HepG2 (cell line): ENCODE measurements around the gene CTDNEP1. TPM values are rescaled to one million over a fixed set of nuclear protein-coding genes. Genes with fewer than 3 reads are reported as not detected.

Experiments
- GABPB1 ChIP-seq: IDR thresholded peaks from 2 replicates; pipeline ENCODE4 v1.6.1; 2016; ENCODE audit warnings: mild to moderate bottlenecking, missing genetic modification reagents, moderate library complexity, missing compliant biosample characterization
- HIVEP1 ChIP-seq: sonication (generic); formaldehyde crosslinking; IDR thresholded peaks from 2 replicates; pipeline ENCODE4 v1.4.0; 2020; ENCODE audit warnings: mild to moderate bottlenecking, missing genetic modification reagents
- KDM2A ChIP-seq: sonication (generic); formaldehyde crosslinking; IDR thresholded peaks from 2 replicates; pipeline ENCODE4 v1.4.0; 2020; ENCODE audit warnings: low read depth, missing genetic modification reagents, borderline replicate concordance
- NAIF1 ChIP-seq: sonication (generic); formaldehyde crosslinking; IDR thresholded peaks from 2 replicates; pipeline ENCODE4 v1.5.0; 2020; ENCODE audit warnings: mild to moderate bottlenecking, missing genetic modification reagents, borderline replicate concordance
- PAX8 ChIP-seq: sonication (generic); formaldehyde crosslinking; IDR thresholded peaks from 2 replicates; pipeline ENCODE4 v1.8.0; 2022; ENCODE audit warnings: mild to moderate bottlenecking, missing genetic modification reagents, borderline replicate concordance
- RXRA ChIP-seq: sonication (generic); formaldehyde crosslinking; IDR thresholded peaks from 2 replicates; pipeline ENCODE4 v1.5.1; 2020; ENCODE audit warnings: missing genetic modification reagents
- ZBTB8A ChIP-seq: sonication (generic); formaldehyde crosslinking; IDR thresholded peaks from 2 replicates; pipeline ENCODE4 v1.4.0; 2020; ENCODE audit warnings: mild to moderate bottlenecking, low read depth, missing genetic modification reagents, borderline replicate concordance
- ZNF12 ChIP-seq: sonication (generic); formaldehyde crosslinking; IDR thresholded peaks from 2 replicates; pipeline ENCODE4 v1.5.0; 2020; ENCODE audit warnings: missing genetic modification reagents
- ZNF232 ChIP-seq: sonication (generic); formaldehyde crosslinking; IDR thresholded peaks from 2 replicates; pipeline ENCODE4 v1.4.0; 2020; ENCODE audit warnings: missing genetic modification reagents, borderline replicate concordance
- ZNF33A ChIP-seq: sonication (generic); formaldehyde crosslinking; IDR thresholded peaks from 2 replicates; pipeline ENCODE4 v1.5.1; 2020; ENCODE audit warnings: missing genetic modification reagents, mild to moderate bottlenecking, moderate library complexity, borderline replicate concordance
- ZNF432 ChIP-seq: sonication (generic); formaldehyde crosslinking; IDR thresholded peaks from 2 replicates; pipeline ENCODE4 v1.5.0; 2020; ENCODE audit warnings: missing genetic modification reagents, mild to moderate bottlenecking, borderline replicate concordance
- ZNF563 ChIP-seq: sonication (generic); formaldehyde crosslinking; IDR thresholded peaks from 2 replicates; pipeline ENCODE4 v1.8.0; 2022; ENCODE audit warnings: mild to moderate bottlenecking, moderate library complexity, missing genetic modification reagents
- polyA plus RNA-seq, 8 experiments: library from polyadenylated mRNA; depleted of rRNA in 3 of 8; stranded (reverse) in 7 of 8; unstranded in 1 of 8; fragments of >200 nt; fragmentation: Illumina TruSeq in 4 of 8; extraction: Trizol in 4 of 8; gene quantifications; 2 replicates each; pipeline versions ENCODE4 v1.2.1 to v1.2.3, GENCODE V29; 2011 to 2016; ENCODE audit warnings: low read depth in 4 of 8, missing spikeins in 1 of 8, mixed read lengths in 1 of 8; ENCODE audit not compliant: insufficient read depth in 1 of 8
- total RNA-seq, 5 experiments: library from RNA; depleted of rRNA; stranded (reverse); fragments of >200 nt; fragmentation: Illumina TruSeq; extraction: Trizol; gene quantifications; 2 replicates each; pipeline ENCODE4 v1.2.3, GENCODE V29; 2016; ENCODE audit warnings: low read depth in 1 of 5
- TF ChIP-seq, protein P1 (sequence below): IDR thresholded peaks from 2 replicates; pipeline ENCODE4 v1.6.1; 2016; ENCODE audit warnings: low read depth, control low read depth
- TF ChIP-seq, protein P2 (sequence below): sonication (generic); formaldehyde crosslinking; IDR thresholded peaks from 2 replicates; pipeline ENCODE4 v1.5.1; 2020; ENCODE audit warnings: mild to moderate bottlenecking, missing genetic modification reagents, moderate library complexity
- TF ChIP-seq, protein P3 (sequence below), 2 experiments: sonication (generic) in 1 of 2; formaldehyde crosslinking in 1 of 2; IDR thresholded peaks; 2 replicates each; pipeline versions ENCODE4 v1.4.0 to v1.6.1; 2018 to 2020; ENCODE audit warnings: missing genetic modification reagents in 2 of 2, borderline replicate concordance in 1 of 2, low read depth in 1 of 2, mild to moderate bottlenecking in 1 of 2, missing biosample characterization in 1 of 2
- TF ChIP-seq, protein P4 (sequence below): IDR thresholded peaks from 2 replicates; pipeline ENCODE4 v1.6.1; 2016; ENCODE audit warnings: mild to moderate bottlenecking, missing biosample characterization, missing genetic modification reagents
- TF ChIP-seq, protein P5 (sequence below): IDR thresholded peaks from 2 replicates; pipeline ENCODE4 v1.6.1; 2012; ENCODE audit warnings: inconsistent platforms
- TF ChIP-seq, protein P6 (sequence below): sonication (generic); formaldehyde crosslinking; IDR thresholded peaks from 2 replicates; pipeline ENCODE4 v1.5.0; 2020; ENCODE audit warnings: missing genetic modification reagents, mild to moderate bottlenecking, borderline replicate concordance

Gene CTDNEP1
- total and polyA plus RNA-seq, 2 of the 13 experiments (the other 11 are each of a cell fraction or from before 2014, with no cell fraction given): 19.8 to 118 TPM

DNA sequence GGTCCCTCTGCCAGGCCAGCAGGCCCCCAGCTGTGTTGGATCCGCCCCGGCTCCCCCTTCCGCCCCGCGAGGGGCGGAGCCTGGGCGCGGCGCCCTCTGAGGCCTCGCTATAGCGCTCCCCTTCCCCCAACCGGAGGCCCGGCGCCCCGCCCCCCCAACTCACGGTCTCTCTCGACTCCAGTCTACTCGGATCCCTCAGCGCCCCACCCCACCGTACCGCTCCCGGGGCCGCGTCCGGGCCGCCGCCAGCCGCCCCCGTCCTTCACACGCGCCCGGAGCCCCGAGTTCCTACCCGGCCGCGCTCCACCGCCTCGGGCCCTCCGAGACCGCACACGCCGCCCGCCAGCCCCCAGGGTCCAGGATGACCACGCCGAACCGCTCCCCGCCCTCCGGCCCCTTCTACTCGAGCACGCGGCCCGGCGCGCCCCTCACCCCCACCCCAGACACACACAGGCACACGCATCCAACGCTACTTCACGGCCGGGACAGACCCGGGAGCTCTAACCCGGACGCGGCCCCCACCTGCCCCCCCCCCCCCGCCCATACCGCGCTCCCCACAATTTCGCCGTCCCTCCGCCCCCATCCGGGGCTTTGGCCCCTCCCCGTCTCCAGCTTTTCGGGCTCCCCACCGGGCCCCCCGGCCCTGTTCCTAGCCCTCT lies 13.6 kb downstream of the CTDNEP1 start (continued):
- no peak for TF ChIP-seq RXRA (CRISPR knock-in tag)
- no peak for TF ChIP-seq HIVEP1 (CRISPR knock-in tag)
- TF ChIP-seq, protein P1, sequence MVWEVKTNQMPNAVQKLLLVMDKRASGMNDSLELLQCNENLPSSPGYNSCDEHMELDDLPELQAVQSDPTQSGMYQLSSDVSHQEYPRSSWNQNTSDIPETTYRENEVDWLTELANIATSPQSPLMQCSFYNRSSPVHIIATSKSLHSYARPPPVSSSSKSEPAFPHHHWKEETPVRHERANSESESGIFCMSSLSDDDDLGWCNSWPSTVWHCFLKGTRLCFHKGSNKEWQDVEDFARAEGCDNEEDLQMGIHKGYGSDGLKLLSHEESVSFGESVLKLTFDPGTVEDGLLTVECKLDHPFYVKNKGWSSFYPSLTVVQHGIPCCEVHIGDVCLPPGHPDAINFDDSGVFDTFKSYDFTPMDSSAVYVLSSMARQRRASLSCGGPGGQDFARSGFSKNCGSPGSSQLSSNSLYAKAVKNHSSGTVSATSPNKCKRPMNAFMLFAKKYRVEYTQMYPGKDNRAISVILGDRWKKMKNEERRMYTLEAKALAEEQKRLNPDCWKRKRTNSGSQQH (CRISPR knock-in tag): no peak
- TF ChIP-seq NAIF1: peak; percentile 68; the same call in 1 of the 2 replicates
- peak; percentile 70; the same call in 1 of the 2 replicates for TF ChIP-seq GABPB1
- no peak for TF ChIP-seq ZNF432 (CRISPR knock-in tag)
- no peak for TF ChIP-seq PAX8 (CRISPR knock-in tag)
- TF ChIP-seq, protein P2, sequence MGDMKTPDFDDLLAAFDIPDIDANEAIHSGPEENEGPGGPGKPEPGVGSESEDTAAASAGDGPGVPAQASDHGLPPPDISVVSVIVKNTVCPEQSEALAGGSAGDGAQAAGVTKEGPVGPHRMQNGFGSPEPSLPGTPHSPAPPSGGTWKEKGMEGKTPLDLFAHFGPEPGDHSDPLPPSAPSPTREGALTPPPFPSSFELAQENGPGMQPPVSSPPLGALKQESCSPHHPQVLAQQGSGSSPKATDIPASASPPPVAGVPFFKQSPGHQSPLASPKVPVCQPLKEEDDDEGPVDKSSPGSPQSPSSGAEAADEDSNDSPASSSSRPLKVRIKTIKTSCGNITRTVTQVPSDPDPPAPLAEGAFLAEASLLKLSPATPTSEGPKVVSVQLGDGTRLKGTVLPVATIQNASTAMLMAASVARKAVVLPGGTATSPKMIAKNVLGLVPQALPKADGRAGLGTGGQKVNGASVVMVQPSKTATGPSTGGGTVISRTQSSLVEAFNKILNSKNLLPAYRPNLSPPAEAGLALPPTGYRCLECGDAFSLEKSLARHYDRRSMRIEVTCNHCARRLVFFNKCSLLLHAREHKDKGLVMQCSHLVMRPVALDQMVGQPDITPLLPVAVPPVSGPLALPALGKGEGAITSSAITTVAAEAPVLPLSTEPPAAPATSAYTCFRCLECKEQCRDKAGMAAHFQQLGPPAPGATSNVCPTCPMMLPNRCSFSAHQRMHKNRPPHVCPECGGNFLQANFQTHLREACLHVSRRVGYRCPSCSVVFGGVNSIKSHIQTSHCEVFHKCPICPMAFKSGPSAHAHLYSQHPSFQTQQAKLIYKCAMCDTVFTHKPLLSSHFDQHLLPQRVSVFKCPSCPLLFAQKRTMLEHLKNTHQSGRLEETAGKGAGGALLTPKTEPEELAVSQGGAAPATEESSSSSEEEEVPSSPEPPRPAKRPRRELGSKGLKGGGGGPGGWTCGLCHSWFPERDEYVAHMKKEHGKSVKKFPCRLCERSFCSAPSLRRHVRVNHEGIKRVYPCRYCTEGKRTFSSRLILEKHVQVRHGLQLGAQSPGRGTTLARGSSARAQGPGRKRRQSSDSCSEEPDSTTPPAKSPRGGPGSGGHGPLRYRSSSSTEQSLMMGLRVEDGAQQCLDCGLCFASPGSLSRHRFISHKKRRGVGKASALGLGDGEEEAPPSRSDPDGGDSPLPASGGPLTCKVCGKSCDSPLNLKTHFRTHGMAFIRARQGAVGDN (CRISPR knock-in tag): peak; percentile 59
- TF ChIP-seq, protein P3, sequence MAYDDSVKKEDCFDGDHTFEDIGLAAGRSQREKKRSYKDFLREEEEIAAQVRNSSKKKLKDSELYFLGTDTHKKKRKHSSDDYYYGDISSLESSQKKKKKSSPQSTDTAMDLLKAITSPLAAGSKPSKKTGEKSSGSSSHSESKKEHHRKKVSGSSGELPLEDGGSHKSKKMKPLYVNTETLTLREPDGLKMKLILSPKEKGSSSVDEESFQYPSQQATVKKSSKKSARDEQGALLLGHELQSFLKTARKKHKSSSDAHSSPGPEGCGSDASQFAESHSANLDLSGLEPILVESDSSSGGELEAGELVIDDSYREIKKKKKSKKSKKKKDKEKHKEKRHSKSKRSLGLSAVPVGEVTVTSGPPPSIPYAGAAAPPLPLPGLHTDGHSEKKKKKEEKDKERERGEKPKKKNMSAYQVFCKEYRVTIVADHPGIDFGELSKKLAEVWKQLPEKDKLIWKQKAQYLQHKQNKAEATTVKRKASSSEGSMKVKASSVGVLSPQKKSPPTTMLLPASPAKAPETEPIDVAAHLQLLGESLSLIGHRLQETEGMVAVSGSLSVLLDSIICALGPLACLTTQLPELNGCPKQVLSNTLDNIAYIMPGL (CRISPR knock-in tag; IDR thresholded peaks at IDR 0.05; ENCODE audit: borderline replicate concordance in 1 of 2, low read depth in 1 of 2): peak in 1 of 2 experiments; percentile 52; a peak in 1 of 4 replicates
- no peak for TF ChIP-seq ZNF232 (CRISPR knock-in tag)
- peak; percentile 31; the same call in 1 of the 2 replicates for TF ChIP-seq KDM2A (CRISPR knock-in tag)
- TF ChIP-seq ZBTB8A (CRISPR knock-in tag): peak; percentile 90; the same call in 1 of the 2 replicates
- TF ChIP-seq ZNF12 (CRISPR knock-in tag): no peak
- TF ChIP-seq, protein P4, sequence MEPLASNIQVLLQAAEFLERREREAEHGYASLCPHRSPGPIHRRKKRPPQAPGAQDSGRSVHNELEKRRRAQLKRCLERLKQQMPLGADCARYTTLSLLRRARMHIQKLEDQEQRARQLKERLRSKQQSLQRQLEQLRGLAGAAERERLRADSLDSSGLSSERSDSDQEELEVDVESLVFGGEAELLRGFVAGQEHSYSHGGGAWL: 0 out of 2 replicates have a peak, but pooled peaks have one; percentile 39
- TF ChIP-seq, protein P5, sequence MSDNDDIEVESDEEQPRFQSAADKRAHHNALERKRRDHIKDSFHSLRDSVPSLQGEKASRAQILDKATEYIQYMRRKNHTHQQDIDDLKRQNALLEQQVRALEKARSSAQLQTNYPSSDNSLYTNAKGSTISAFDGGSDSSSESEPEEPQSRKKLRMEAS: peak; percentile 78
- 0 out of 2 replicates have a peak, but pooled peaks have one; percentile 47 for TF ChIP-seq ZNF563 (CRISPR knock-in tag)
- TF ChIP-seq, protein P6, sequence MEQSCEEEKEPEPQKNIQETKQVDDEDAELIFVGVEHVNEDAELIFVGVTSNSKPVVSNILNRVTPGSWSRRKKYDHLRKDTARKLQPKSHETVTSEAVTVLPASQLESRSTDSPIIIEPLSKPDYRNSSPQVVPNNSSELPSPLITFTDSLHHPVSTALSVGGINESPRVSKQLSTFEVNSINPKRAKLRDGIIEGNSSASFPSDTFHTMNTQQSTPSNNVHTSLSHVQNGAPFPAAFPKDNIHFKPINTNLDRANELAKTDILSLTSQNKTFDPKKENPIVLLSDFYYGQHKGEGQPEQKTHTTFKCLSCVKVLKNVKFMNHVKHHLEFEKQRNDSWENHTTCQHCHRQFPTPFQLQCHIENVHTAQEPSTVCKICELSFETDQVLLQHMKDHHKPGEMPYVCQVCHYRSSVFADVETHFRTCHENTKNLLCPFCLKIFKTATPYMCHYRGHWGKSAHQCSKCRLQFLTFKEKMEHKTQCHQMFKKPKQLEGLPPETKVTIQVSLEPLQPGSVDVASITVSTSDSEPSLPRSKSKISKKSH (CRISPR knock-in tag): 0 out of 2 replicates have a peak, but pooled peaks have one; percentile 19
- no peak for TF ChIP-seq ZNF33A (CRISPR knock-in tag)
